AG09319 (cell line): ENCODE data around the gene SNX12.

ENCODE experiments used
- DNase-seq: peaks from one replicate; pipeline ENCODE4 v3.0.0-alpha.2; 2010; ENCODE audit warnings: low read depth; ENCODE audit errors: extremely low read depth
- CTCF ChIP-seq: IDR thresholded peaks from 2 replicates; pipeline ENCODE4 v1.5.1; 2011; ENCODE audit warnings: low read depth, mild to moderate bottlenecking, inconsistent platforms, low read length, moderate library complexity

Gene SNX12

DNA sequence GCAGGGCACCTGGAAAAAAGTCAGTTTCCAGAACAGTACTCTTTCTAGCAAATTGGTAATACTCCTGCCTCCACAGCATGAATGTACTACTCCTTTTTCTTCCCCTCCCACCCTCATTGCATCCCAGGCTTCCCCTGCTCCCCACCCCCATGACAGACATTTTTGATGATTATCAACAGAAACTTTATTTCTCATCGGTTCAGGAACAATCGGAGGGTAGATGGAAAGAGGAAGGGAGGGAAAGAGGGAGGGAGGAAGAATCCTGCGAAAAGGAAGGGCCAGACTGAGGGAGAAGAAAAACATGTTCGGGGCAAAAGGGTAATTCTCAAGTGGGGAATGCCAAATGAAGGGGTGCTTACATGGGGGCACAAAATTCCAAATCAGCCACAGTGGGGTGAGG is 39.1 kb upstream of the SNX12 start:
- DNase-seq: no peak
- no peak for TF ChIP-seq CTCF

DNA sequence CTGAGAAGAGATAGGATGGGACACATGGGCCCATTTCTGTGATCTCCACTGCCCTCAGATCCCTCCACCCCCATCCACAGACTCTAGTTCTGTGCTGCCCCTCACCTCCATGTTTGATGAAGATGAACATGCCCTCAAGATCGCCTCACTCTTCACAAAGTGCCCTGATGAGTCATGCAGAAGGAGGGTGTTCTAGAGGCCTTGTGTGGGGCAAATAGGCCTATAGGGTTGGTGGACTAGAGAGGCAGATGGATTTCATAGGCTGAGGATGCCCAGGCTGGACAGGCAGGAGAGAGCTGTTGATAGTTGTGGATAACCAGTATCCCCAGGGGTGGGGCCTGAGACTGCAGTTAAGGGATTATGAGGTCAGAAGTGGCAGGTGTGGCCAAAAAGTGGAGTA is 38.3 kb upstream of the SNX12 start, which contains the start of gene CXorf65:
Gene CXorf65 (minus strand): TSS at position 314 of the 400 bp plus-strand sequence. CDS start 184 bp downstream, at position 130.
- no peak for TF ChIP-seq CTCF
- DNase-seq: no peak

GRCh38 chrX:71105628-71106027 is 37.5 kb upstream of the SNX12 start:
- no peak for TF ChIP-seq CTCF
- DNase-seq: no peak

DNA sequence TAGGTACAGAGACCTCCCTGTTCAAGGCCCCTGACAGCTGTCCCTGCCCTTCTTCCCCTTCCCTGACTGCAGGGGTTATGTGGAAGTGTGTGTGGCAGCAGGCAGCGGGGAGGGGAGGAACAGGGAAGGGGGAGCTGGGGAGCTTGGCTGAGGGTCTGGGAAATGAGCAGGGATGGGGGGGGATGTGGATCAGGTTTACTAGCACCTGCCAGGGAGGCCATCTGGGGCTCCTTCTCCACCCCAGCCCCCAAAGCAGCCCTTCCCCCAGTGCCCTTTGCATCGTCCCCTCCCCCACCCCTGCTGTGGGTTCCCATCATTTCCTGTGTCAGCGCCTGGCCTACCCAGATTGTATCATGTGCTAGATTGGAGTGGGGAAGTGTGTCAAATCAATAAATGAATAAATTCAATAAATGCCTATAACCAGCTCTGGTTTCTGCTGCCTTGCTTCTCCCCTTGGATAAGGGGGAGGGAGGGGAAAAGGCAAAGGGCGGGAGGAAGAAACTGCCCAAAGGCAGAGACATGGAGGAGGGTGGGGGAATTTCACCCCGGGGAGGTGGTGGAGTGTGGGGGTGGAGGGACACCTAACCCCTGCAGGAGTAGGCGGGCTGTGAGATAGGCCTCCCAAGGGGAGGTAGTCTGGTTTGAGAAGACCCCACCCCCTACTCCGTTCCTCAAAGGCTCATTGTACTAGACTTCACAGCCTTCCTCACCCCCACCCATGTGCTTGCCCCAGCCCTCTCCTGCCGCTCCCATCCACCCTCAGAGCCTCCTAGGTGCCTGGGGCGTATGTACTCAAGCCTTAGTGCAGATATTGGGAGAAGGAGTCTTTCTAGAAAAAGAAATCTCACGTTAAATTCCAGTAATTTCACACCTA is 35.2 kb upstream of the SNX12 start:
- DNase-seq: no peak

DNA sequence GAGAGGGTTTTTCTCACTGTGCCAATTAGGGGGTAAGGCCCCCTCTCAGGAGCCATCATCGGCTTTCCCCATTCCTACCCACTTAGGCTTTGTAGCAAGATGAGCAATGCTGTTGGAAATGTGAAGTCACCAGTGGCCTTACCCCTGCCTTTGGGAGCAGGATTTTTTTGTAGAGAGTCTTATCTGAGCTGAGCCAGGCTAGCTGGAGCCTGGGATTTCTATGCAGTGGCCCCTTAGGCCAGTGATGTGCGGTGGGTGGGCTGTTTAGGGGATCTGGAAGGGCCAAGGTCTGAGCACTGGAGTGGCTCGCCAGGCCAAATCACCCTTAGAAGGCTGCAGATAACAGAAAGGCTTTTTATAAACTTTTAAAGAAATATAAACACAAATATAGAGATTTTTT is 34.2 kb upstream of the SNX12 start:
- no peak for DNase-seq
- no peak for TF ChIP-seq CTCF

More for the DNA sequence above, 35.2 kb upstream of the SNX12 start:
- no peak for TF ChIP-seq CTCF

DNA sequence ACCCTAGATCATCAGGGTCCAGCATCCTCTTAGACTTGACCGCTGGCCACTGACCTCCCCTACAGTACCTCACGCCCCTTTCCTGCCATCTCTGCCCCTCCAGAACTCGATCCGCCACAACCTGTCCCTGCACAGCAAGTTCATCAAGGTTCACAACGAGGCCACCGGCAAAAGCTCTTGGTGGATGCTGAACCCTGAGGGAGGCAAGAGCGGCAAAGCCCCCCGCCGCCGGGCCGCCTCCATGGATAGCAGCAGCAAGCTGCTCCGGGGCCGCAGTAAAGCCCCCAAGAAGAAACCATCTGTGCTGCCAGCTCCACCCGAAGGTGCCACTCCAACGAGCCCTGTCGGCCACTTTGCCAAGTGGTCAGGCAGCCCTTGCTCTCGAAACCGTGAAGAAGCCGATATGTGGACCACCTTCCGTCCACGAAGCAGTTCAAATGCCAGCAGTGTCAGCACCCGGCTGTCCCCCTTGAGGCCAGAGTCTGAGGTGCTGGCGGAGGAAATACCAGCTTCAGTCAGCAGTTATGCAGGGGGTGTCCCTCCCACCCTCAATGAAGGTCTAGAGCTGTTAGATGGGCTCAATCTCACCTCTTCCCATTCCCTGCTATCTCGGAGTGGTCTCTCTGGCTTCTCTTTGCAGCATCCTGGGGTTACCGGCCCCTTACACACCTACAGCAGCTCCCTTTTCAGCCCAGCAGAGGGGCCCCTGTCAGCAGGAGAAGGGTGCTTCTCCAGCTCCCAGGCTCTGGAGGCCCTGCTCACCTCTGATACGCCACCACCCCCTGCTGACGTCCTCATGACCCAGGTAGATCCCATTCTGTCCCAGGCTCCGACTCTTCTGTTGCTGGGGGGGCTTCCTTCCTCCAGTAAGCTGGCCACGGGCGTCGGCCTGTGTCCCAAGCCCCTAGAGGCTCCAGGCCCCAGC is 32.7 kb upstream of the SNX12 start:
- TF ChIP-seq CTCF: no peak

More for the DNA sequence above, 32.7 kb upstream of the SNX12 start:
- no peak for DNase-seq
